B cell (primary cell): ENCODE results near the gene FOXJ1.

ENCODE experiments used
- CTCF ChIP-seq: fragments of 200-600 bp; IDR thresholded peaks from one replicate; pipeline ENCODE4 v1.8.0; 2022; ENCODE audit warnings: antibody characterized with exemption, mild to moderate bottlenecking
- EZH2 ChIP-seq: IDR thresholded peaks from 2 replicates; pipeline ENCODE4 v1.6.1; 2012; ENCODE audit warnings: borderline replicate concordance, low read depth, mild to moderate bottlenecking, moderate library complexity, low read length; ENCODE audit not compliant: insufficient read depth, poor library complexity, severe bottlenecking

DNA sequence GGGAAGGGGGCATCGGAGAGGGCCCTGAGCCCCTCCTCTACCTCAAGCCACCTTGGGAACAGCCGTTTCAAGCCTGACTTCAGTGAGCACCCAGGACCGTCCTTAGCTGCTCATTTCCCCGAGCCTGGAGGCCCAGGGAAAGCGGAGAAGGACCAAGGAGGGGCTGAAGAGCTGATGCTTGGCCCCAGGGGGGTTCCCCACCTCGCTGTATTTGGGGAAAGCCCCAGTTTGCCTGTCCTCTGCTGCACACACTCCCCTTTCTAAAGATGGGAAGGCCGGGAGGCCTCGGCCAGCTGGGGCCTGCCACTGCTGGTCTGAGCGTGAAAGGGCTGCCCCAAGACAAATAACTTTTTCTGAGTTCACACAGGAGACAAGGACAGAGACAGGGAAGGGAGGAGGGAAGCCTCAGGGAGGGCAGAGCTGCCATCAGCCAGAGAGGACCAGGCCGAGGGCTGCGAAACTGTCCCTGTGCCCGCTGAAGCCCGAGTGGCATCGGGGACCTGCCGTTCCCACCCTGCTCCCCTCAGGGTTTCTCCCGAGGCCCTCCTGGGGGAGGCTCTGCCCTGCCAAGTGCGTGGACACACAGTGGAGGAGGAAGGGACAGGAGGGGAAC, 50.4 kb downstream of the FOXJ1 start:
- no peak for TF ChIP-seq CTCF
- TF ChIP-seq EZH2, result no peak
